SJCRH30 (cell line): ENCODE data around the gene NPAS3. TPM values are rescaled to one million over a fixed set of nuclear protein-coding genes. Genes with fewer than 3 reads are reported as not detected.
A peak's percentile ranks its signal among the peaks of the same experiment; 100 is the strongest.

ENCODE experiments used
- DNase-seq, 2 experiments: peaks; one replicate each; pipeline ENCODE4 v3.0.0-alpha.2; 2015 to 2020
- H3K27ac ChIP-seq: fragments of 250-450 bp; sonication (Bioruptor Pico); 2 replicates; pipeline ENCODE4 v1.5.1; 2020; ENCODE audit warnings: mild to moderate bottlenecking, moderate library complexity
- H3K27me3 ChIP-seq: fragments of 250-450 bp; sonication (Bioruptor Pico); 2 replicates; pipeline ENCODE4 v1.5.1; 2020; ENCODE audit warnings: mild to moderate bottlenecking, moderate library complexity
- H3K36me3 ChIP-seq: fragments of 250-450 bp; sonication (Bioruptor Pico); 2 replicates; pipeline ENCODE4 v1.5.1; 2020; ENCODE audit warnings: mild to moderate bottlenecking, moderate library complexity
- H3K4me1 ChIP-seq: fragments of 250-450 bp; sonication (Bioruptor Pico); 2 replicates; pipeline ENCODE4 v1.5.1; 2020; ENCODE audit warnings: mild to moderate bottlenecking, moderate library complexity
- H3K4me3 ChIP-seq: fragments of 250-450 bp; sonication (Bioruptor Pico); 2 replicates; pipeline ENCODE4 v1.5.1; 2020; ENCODE audit warnings: mild to moderate bottlenecking, moderate library complexity
- H3K9me3 ChIP-seq: fragments of 250-450 bp; sonication (Bioruptor Pico); replicated peaks from 2 replicates; pipeline ENCODE4 v1.5.1; 2020; ENCODE audit warnings: mild to moderate bottlenecking, moderate library complexity
- total RNA-seq: library from RNA; depleted of rRNA; stranded (reverse); fragments of >200 nt; shearing (Covaris generic); gene quantifications from 2 replicates; pipeline ENCODE4 v1.2.3, GENCODE V29; 2014

The NPAS3 gene
- total RNA-seq, 1 experiment from 2014 or later: 1.8 TPM

DNA sequence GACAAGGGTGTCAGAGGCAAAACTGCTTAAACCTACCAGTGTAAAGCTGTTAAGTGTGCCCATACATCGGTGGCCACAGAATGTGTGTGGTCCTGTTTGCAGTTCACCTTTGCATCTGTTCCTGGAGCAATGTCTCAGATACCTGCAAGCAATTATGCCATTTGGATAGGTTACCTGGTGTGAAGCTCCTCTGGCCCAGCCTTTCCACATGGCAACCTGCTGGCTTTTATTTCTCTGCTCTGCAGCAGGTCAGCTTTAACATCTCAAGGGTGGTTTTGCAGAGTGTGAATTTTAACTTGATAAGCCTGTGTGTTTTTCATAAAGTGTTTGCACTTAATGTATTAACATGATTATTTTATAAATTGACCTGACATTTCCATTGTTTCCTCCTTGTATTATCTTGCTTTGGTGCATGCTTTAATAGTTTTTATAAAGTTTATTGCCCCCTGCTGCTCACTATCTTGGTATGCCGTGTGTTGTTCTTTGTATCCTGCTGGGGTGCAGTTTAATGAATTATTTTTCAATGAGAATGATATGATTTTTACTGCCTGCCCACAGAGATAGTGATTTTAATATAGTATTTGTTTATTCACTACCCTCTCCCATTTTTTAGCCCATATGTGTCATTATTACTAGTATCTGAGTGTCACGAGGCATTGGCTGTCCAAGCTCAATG is 403.8 kb downstream of the NPAS3 start:
- H3K4me3 ChIP-seq: no peak overlapping the region
- H3K27ac ChIP-seq: no peak overlapping the region
- H3K4me1 ChIP-seq: no peaks in the 10 kb centered on the region
- H3K9me3 ChIP-seq: no peaks in the 10 kb centered on the region
- no peaks in the 10 kb centered on the region for H3K27me3 ChIP-seq
- H3K36me3 ChIP-seq: peaks cover 2% of the 10 kb centered on the region; the same call in 1 of the 2 replicates
- DNase-seq: no peak

DNA sequence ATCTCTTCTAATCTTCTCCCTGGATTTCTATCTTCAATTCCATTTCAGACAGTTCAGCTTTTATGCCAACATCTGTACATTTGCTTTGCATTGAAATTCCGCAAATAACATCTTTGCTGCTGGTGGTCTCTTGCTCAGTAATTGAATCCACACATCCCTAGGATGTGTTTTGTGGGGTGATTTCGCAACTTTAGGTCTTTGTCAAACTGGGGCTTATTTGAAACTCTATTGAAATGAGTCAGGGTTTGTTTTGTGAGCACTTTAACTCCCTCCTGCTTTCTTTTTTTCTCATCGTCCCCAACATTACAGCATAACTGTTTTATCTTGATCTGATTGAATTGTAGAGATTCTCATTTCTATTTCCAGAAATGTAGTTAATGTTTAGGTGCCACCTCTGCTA is 404.3 kb downstream of the NPAS3 start:
- H3K9me3 ChIP-seq: no peaks in the 10 kb centered on the region
- no peaks in the 10 kb centered on the region for H3K36me3 ChIP-seq
- no peak overlapping the region for H3K4me3 ChIP-seq
- H3K27ac ChIP-seq: no peak overlapping the region
- no peaks in the 10 kb centered on the region for H3K4me1 ChIP-seq
- H3K27me3 ChIP-seq: no peaks in the 10 kb centered on the region
- DNase-seq: no peak

GRCh38 chr14:33347796-33348195 is 409.1 kb downstream of the NPAS3 start:
- Histone ChIP-seq H3K4me1 (peaks cover 13% of the 10 kb centered on the region; the same call in 1 of the 2 replicates), H3K9me3 (no peaks in the 10 kb centered on the region), H3K27ac (no peak overlapping the region), H3K4me3 (no peak overlapping the region), H3K36me3 (no peaks in the 10 kb centered on the region), H3K27me3 (no peaks in the 10 kb centered on the region)
- DNase-seq: no peak

- Histone ChIP-seq H3K36me3 (no peaks in the 10 kb centered on the region), H3K27ac (no peak overlapping the region), H3K4me3 (no peak overlapping the region), H3K4me1 (peaks cover 15% of the 10 kb centered on the region; the same call in 1 of the 2 replicates), H3K9me3 (no peaks in the 10 kb centered on the region), H3K27me3 (no peaks in the 10 kb centered on the region)
- DNase-seq: no peak
Measured at GRCh38 chr14:33348510-33348909, 409.8 kb downstream of the NPAS3 start.

DNA sequence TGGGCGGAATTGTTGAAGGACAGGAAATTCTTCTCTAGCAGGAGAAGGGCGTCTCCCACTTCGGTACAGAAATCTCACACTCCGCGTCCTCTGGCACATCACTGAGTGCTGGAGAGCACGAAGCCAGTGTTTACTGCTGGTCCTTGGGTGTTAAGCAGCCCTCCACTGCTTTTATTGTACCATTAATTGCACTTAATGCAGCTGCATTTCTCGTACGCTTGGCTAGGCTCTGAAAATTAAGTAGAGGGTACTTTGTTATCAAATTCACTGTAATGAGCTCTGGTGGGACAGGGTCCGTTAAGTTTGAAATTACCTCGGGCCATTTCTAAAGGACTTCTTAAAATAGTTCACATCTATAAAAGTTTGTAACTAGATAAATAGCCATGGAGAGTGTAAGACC is 411.2 kb downstream of the NPAS3 start:
- no peaks in the 10 kb centered on the region for H3K27me3 ChIP-seq
- no peaks in the 10 kb centered on the region for H3K9me3 ChIP-seq
- H3K4me3 ChIP-seq: no peak overlapping the region
- peaks cover 15% of the 10 kb centered on the region; the same call in 1 of the 2 replicates for H3K4me1 ChIP-seq
- no peaks in the 10 kb centered on the region for H3K36me3 ChIP-seq
- DNase-seq: no peak
- no peak overlapping the region for H3K27ac ChIP-seq

GRCh38 chr14:33350366-33350990 is 411.8 kb downstream of the NPAS3 start:
- no peaks in the 10 kb centered on the region for H3K9me3 ChIP-seq
- no peaks in the 10 kb centered on the region for H3K36me3 ChIP-seq
- peak in 1 of 2 experiments; percentile 33 for DNase-seq
- H3K4me3 ChIP-seq: no peak overlapping the region
- no peaks in the 10 kb centered on the region for H3K27me3 ChIP-seq
- peaks cover 15% of the 10 kb centered on the region; the same call in 1 of the 2 replicates for H3K4me1 ChIP-seq
- no peak overlapping the region for H3K27ac ChIP-seq

GRCh38 chr14:33352821-33353220 is 414.1 kb downstream of the NPAS3 start:
- H3K9me3 ChIP-seq: no peaks in the 10 kb centered on the region
- H3K27ac ChIP-seq: no peak overlapping the region
- no peak for DNase-seq
- no peaks in the 10 kb centered on the region for H3K36me3 ChIP-seq
- H3K4me1 ChIP-seq: peaks cover 17% of the 10 kb centered on the region; the same call in 1 of the 2 replicates
- H3K27me3 ChIP-seq: no peaks in the 10 kb centered on the region
- H3K4me3 ChIP-seq: no peak overlapping the region

GRCh38 chr14:33356181-33356580 is 417.5 kb downstream of the NPAS3 start:
- Histone ChIP-seq H3K4me3 (no peak overlapping the region), H3K36me3 (no peaks in the 10 kb centered on the region), H3K27me3 (no peaks in the 10 kb centered on the region), H3K27ac (no peak overlapping the region), H3K4me1 (peaks cover 7% of the 10 kb centered on the region; the same call in 1 of the 2 replicates), H3K9me3 (no peaks in the 10 kb centered on the region)
- DNase-seq: no peak

DNA sequence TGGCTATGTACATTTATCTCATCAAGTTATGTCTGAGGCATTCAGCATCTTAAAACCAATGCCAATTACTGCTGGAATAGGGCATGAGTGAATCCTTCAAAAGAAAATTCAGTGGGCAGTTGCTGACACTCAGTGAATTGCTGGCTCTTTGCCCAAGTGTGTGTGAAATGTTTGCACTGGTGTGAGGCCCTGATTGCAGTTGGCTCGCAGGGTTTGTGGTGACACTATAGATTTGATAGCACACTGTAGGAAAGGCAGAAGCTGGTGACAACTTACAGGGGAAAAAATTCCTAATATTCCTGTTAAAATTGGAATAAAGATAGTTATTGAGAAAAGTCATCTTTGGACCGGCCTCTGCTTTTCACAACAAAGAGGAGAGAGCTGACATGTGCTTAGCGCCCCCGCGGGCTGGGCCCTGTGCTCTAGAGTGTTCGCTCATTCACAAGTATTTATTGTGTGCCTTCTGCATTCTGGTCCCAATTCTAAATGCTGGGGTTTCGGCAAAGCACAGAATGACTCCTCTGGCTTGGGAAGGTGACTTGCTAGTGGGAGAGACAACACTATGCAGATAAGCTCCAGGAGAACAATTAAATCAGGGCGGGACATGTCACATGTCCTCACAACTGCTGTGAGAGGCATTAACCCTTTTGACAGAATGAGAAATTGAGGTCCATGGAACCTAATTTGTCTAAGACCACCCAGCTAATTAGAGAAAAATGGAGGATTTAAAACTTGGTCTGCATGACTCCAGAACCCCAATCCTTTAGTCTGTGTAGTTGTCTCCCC is 418.7 kb downstream of the NPAS3 start:
- DNase-seq: peak; percentile 18 to 52

GRCh38 chr14:33359288-33359881 is 420.7 kb downstream of the NPAS3 start:
- H3K9me3 ChIP-seq: no peaks in the 10 kb centered on the region
- no peak for DNase-seq
- H3K36me3 ChIP-seq: no peaks in the 10 kb centered on the region
- 0 out of 2 replicates have a peak, but pooled peaks cover 2% of the 10 kb centered on the region for H3K4me1 ChIP-seq
- no peaks in the 10 kb centered on the region for H3K27me3 ChIP-seq
- H3K27ac ChIP-seq: no peak overlapping the region
- H3K4me3 ChIP-seq: no peak overlapping the region

More for the DNA sequence above, 418.7 kb downstream of the NPAS3 start:
- H3K27me3 ChIP-seq: no peaks in the 10 kb centered on the region
- no peak overlapping the region for H3K4me3 ChIP-seq
- H3K36me3 ChIP-seq: no peaks in the 10 kb centered on the region
- H3K27ac ChIP-seq: no peak overlapping the region
- peaks cover 7% of the 10 kb centered on the region; the same call in 1 of the 2 replicates for H3K4me1 ChIP-seq
- H3K9me3 ChIP-seq: no peaks in the 10 kb centered on the region

- H3K36me3 ChIP-seq: no peaks in the 10 kb centered on the region
- no peak for DNase-seq
- no peak overlapping the region for H3K4me3 ChIP-seq
- no peak overlapping the region for H3K27ac ChIP-seq
- no peaks in the 10 kb centered on the region for H3K9me3 ChIP-seq
- no peaks in the 10 kb centered on the region for H3K4me1 ChIP-seq
- no peaks in the 10 kb centered on the region for H3K27me3 ChIP-seq
Measured at GRCh38 chr14:33362934-33363333, 424.3 kb downstream of the NPAS3 start.

GRCh38 chr14:33363682-33364081 is 425.0 kb downstream of the NPAS3 start:
- H3K4me1 ChIP-seq: peaks cover 3% of the 10 kb centered on the region
- no peaks in the 10 kb centered on the region for H3K27me3 ChIP-seq
- H3K36me3 ChIP-seq: no peaks in the 10 kb centered on the region
- no peaks in the 10 kb centered on the region for H3K9me3 ChIP-seq
- no peak overlapping the region for H3K27ac ChIP-seq
- H3K4me3 ChIP-seq: no peak overlapping the region
- no peak for DNase-seq

- H3K27me3 ChIP-seq: no peaks in the 10 kb centered on the region
- DNase-seq: no peak
- no peak overlapping the region for H3K27ac ChIP-seq
- H3K9me3 ChIP-seq: no peaks in the 10 kb centered on the region
- H3K4me1 ChIP-seq: peaks cover 5% of the 10 kb centered on the region
- H3K36me3 ChIP-seq: no peaks in the 10 kb centered on the region
- H3K4me3 ChIP-seq: no peak overlapping the region
Measured at GRCh38 chr14:33364466-33364865, 425.8 kb downstream of the NPAS3 start.

DNA sequence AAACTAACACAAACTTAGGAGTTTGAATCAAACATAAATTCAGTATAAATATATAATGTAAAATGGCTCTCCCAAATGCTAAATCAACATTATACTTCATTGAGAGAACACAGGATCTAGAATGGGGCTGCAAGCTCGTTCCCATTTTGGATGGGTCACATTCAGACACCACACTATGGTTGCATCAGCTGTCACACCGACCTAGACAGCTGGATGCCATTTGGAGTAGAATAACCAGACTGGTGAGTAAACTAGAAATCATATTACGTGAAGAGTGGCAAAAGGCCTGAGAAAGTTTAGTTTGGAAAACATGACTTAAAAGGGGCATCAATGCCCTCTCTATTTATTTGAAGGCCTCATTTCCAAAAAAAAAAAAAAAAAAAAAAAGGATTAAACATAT is 430.4 kb downstream of the NPAS3 start:
- H3K9me3 ChIP-seq: no peaks in the 10 kb centered on the region
- H3K27ac ChIP-seq: no peak overlapping the region
- no peaks in the 10 kb centered on the region for H3K27me3 ChIP-seq
- DNase-seq: peak; percentile 20 to 55
- peaks cover 5% of the 10 kb centered on the region for H3K4me1 ChIP-seq
- no peak overlapping the region for H3K4me3 ChIP-seq
- H3K36me3 ChIP-seq: no peaks in the 10 kb centered on the region

- no peaks in the 10 kb centered on the region for H3K9me3 ChIP-seq
- peaks cover 5% of the 10 kb centered on the region for H3K4me1 ChIP-seq
- no peaks in the 10 kb centered on the region for H3K27me3 ChIP-seq
- no peak for DNase-seq
- no peak overlapping the region for H3K27ac ChIP-seq
- no peaks in the 10 kb centered on the region for H3K36me3 ChIP-seq
- no peak overlapping the region for H3K4me3 ChIP-seq
Measured at GRCh38 chr14:33369972-33370371, 431.3 kb downstream of the NPAS3 start.
